Erythroblast (primary cell): Measurements from ENCODE around the gene P2RY4.
"Not testable (repeated sequence)": the region's sequence is repeated elsewhere in the genome, so short reads cannot be mapped to it uniquely, and the experiment has no call there.

Experiments
- DNase-seq, 2 experiments: peaks; one replicate each; lab custom pipeline; 2025; lab: John Stamatoyannopoulos, UW
- GATA1 ChIP-seq: IDR thresholded peaks from 2 replicates; pipeline ENCODE4 v1.6.1; 2011; ENCODE audit warnings: low read depth, mild to moderate bottlenecking, control low read depth, low read length, moderate library complexity
- POLR2A ChIP-seq: IDR thresholded peaks from 2 replicates; pipeline ENCODE4 v1.6.1; 2011; ENCODE audit warnings: mild to moderate bottlenecking, low read length

P2RY4 gene

DNA sequence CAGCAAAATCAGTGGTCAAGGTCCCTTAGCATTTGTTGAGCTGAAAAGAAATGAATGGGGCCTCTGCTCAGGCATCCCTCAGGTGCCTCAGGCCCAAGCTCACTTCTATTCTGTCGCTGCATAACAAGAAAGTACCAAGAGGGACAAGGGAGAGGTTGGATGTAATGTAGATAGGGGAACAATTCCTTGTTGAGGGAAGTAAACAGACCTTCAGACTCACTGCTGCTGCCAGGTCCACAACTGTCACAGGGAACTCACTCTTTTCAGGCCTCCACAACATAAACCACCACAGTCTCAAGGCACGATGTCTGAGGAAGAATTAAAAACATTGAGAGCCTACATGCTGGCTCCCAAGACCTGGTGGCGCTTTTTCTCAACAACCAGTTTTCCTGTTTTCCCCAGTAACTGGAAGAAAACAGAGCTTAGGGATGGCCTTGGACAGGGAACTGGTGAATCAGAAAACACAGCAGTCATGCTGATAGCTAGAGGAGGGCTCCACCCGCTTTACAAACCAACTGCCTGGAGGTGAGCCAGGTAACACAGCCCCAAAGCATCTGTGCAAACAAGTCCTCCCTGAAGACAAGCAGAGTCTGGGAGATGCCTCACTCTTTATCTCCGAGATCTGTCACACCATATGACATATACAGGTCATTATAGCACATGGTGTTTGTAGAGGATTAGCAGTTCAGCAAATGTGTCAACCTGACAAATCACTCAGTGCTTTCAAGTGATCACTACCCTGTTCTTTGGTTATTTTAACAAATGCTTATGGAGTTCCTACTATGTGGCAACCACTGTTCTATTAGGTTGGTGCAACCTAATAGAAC, 39.9 kb downstream of the P2RY4 start:
- TF ChIP-seq GATA1 (no peak), POLR2A (no peak)
- peak; percentile 13 to 21 for DNase-seq

DNA sequence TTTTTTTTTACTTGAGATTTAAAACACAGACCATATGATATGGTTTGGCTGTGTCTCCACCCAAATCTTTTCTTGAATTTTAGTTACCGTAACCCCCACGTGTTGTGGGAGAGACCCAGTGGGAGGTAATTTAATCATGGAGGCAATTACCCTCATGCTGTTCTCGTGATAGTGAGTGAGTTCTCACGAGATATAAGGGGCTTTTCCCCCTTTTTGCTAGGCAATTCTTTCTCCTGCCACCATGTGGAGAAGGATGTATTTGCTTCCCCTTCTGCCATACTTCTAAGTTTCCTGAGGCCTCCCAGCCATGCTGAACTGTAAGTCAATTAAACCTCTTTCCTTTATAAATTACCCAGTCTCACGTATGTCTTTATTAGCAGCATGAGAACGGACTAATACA, 50.4 kb downstream of the P2RY4 start:
- DNase-seq: not testable (repeated sequence)

DNA sequence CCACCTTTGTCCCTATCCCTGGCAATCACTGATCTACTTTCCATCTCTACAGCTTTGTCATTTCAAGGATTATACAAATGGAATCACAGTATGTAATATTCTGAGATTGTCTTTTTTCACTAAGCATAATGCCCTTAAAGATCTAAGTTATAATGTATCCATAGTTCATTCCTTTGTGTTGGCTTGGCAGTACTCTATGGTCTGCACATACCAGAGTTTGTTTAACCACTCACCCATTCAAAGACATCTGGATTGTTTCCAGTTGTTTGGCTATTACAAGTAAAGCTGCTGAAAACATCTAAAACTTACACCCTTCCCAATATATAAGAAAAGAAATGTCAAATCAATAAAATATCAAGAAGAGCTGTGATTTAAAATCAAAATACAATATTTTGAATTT, 51.5 kb downstream of the P2RY4 start:
- no peak for DNase-seq
- TF ChIP-seq GATA1: no peak
- no peak for TF ChIP-seq POLR2A
